LNCAP (cell line): Measurements from ENCODE around the gene NUAK1.

Source experiments
- CTCF ChIP-seq: fragments of 450-650 bp; IDR thresholded peaks from 2 replicates; pipeline ENCODE4 v1.5.1; 2017; ENCODE audit warnings: mild to moderate bottlenecking

Gene NUAK1

GRCh38 chr12:106046301-106046846 lies 92.4 kb downstream of the NUAK1 start:
- TF ChIP-seq CTCF, result no peak

GRCh38 chr12:106045251-106045674 lies 93.5 kb downstream of the NUAK1 start:
- TF ChIP-seq CTCF, result no peak

GRCh38 chr12:106044773-106045172 lies 94.0 kb downstream of the NUAK1 start:
- TF ChIP-seq CTCF, result no peak

GRCh38 chr12:106042037-106042436 lies 96.7 kb downstream of the NUAK1 start:
- TF ChIP-seq CTCF, result no peak

GRCh38 chr12:106040521-106040920 lies 98.2 kb downstream of the NUAK1 start:
- TF ChIP-seq CTCF, result no peak

GRCh38 chr12:106039646-106040404 lies 98.9 kb downstream of the NUAK1 start:
- TF ChIP-seq CTCF, result no peak

- no peak for TF ChIP-seq CTCF
Observed at GRCh38 chr12:106039242-106039641, 99.5 kb downstream of the NUAK1 start.
